SK-N-MC (cell line): ENCODE results near the gene DNASE1.

Experiments used
- EZH2 ChIP-seq: fragments of 200-600 bp; sonication (generic); IDR thresholded peaks from one replicate; pipeline ENCODE4 v1.6.1; 2017; ENCODE audit warnings: antibody characterized with exemption
- FOXP2 ChIP-seq: optimal IDR thresholded peaks from 2 replicates; pipeline ENCODE3; 2011; ENCODE audit warnings: mild to moderate bottlenecking, moderate library complexity; ENCODE audit not compliant: insufficient read depth; ENCODE audit errors: extremely low read length, control extremely low read depth

DNA sequence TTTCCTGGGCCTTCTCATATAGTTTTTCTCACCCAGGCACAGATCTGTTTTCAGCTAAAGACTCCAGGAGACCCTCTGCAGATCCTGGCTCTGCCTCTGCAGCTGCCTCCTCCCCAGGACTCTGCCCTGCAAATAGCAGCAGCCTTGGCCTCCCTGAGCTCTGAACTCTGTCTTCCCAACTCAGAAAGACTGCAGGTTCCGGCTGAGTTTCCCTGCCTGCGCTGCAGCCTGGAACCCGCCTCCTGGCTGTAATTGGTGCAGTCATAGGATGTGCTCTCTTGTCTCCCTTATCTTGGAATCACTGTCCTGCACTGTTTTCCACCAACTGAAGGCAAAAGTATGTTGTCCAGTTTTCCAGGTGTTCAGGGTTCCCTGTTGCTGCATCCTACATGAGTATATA is 14.3 kb upstream of the DNASE1 start:
- TF ChIP-seq FOXP2: no peak
- no peak for TF ChIP-seq EZH2
